ENCODE measurements around the gene PROX1.

DNA sequence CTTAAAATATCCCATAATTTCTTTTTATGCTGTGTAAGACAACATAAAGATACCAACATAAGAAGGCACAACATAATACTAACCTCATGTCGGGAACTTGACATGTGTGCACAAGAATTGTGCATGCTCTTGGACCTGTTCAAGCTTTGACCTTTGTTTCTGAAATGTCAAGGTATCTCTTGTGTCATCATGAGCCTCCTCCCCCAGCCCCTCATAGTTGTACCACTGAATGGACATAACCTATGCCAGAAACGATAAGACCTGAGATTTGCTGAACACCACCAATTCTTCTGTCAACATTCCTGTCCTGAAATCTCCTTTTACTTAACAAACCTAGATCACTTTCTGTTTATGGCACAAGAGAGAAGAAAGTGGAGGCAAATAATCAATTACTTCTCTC lies 29.4 kb upstream of the PROX1 start:
- TF ChIP-seq, protein P1, sequence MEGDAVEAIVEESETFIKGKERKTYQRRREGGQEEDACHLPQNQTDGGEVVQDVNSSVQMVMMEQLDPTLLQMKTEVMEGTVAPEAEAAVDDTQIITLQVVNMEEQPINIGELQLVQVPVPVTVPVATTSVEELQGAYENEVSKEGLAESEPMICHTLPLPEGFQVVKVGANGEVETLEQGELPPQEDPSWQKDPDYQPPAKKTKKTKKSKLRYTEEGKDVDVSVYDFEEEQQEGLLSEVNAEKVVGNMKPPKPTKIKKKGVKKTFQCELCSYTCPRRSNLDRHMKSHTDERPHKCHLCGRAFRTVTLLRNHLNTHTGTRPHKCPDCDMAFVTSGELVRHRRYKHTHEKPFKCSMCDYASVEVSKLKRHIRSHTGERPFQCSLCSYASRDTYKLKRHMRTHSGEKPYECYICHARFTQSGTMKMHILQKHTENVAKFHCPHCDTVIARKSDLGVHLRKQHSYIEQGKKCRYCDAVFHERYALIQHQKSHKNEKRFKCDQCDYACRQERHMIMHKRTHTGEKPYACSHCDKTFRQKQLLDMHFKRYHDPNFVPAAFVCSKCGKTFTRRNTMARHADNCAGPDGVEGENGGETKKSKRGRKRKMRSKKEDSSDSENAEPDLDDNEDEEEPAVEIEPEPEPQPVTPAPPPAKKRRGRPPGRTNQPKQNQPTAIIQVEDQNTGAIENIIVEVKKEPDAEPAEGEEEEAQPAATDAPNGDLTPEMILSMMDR (optimal IDR thresholded peaks at IDR 0.05 in 1 of 3, IDR thresholded peaks at IDR 0.05 in 1 of 3, conservative IDR thresholded peaks at IDR 0.05 in 1 of 3; ENCODE audit: extremely low read depth in 1 of 3, insufficient read depth in 2 of 3, low read length in 3 of 3) = no peak
- TF ChIP-seq EZH2 (IDR thresholded peaks at IDR 0.05; ENCODE audit: low read length) = no peak

All from keratinocyte (primary cell).